ENCODE results near the gene SKAP1. TPM values are rescaled to one million over a fixed set of nuclear protein-coding genes. Genes with fewer than 3 reads are reported as not detected.

The SKAP1 gene
- polyA plus RNA-seq (2012; rRNA removed): not detected in 2 replicates
- not detected in 2 replicates for polyA plus RNA-seq (2012; cell fraction: cytosol; rRNA removed)
- polyA plus RNA-seq (2012; cell fraction: nucleus; rRNA removed): not detected in 2 replicates

DNA sequence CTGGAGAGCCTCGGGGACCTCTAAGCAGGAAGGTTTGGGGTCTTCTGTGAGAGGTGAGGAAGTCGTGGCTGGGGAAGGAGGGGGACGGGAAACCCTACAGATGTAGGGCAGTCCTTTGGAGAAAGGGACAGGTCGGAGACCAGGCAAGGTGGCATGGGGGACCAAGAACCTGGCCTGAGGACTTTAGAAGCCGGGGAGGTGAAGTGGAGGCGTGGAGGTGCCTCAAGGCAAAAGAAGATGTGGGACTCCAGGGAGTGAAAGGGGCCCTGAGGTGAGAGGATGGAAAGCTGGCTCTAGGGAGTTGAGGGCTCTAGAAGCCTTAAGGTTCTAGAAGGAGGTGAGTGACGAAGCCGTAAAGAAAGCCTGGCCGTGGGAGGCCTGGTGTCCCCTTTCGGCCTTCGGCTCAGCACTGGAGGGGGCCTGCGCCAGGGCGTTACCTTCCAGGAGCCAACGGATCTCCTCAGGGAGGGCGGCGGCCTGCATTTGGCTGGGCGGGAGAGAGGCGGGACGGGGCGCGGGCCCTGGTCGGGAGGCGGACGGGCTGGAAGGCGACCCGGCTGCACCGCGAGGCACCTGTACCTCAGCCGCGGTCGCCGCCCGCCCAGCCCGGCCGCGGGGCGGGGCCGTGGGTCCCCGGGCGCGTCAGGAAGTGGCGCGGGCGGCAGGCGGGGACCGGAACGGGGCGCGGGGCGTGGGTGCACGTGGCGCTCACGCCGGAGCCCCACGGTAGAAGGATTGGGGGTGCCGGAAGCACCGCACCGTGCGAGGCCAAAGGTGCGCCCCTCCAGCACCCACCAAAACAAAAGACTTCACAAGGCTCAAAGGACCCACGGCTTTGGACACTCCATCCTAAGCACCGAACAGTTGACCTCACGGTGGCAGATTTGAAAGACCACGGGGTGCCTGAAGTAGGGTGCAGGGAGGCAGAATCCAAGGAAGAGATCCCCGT is at the start of gene SKAP1:
Gene SKAP1 (minus strand): TSS at position 577 of the 949 bp plus-strand sequence.
- WGBS (ENCODE audit: low lambda C conversion rate): 40% methylated on average over 52 of the region's 65 CpGs

More for the DNA sequence above, at the start of gene SKAP1:
- H3K9me3 ChIP-seq: no peaks in the 10 kb centered on the region
- no peaks in the 10 kb centered on the region for H3K4me1 ChIP-seq (ENCODE audit: control insufficient read depth in 1 of 2, insufficient read depth in 2 of 2, low read depth in 1 of 2, low read length in 1 of 2)
- H3K27ac ChIP-seq (ENCODE audit: low read depth in 2 of 2, low read length in 1 of 2): no peak within 1 kb of the TSS
- no peaks in the 10 kb centered on the region for H3K79me2 ChIP-seq (ENCODE audit: insufficient read depth)
- H3K27me3 ChIP-seq (ENCODE audit: insufficient read depth): peaks cover 74% of the 10 kb centered on the region
- H3K9ac ChIP-seq: no peak within 1 kb of the TSS
- no peak within 1 kb of the TSS for H3K4me2 ChIP-seq
- POLR2A ChIA-PET: no interaction called here
- no peaks in the 10 kb centered on the region for H3K9me2 ChIP-seq
- peak; percentile 29 for DNase-seq
- CTCF ChIA-PET: no interaction called here
- no peaks in the 10 kb centered on the region for H3K36me3 ChIP-seq (replicated peaks in 1 of 2; ENCODE audit: control insufficient read depth in 1 of 2, insufficient read depth in 2 of 2, low read length in 1 of 2)
- no peak within 1 kb of the TSS for H3K4me3 ChIP-seq (ENCODE audit: low read depth in 2 of 2, low read length in 1 of 2)
- no peaks in the 10 kb centered on the region for H4K20me1 ChIP-seq (ENCODE audit: insufficient read depth)
- TF ChIP-seq, protein P1, sequence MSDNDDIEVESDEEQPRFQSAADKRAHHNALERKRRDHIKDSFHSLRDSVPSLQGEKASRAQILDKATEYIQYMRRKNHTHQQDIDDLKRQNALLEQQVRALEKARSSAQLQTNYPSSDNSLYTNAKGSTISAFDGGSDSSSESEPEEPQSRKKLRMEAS (IDR thresholded peaks at IDR 0.05; ENCODE audit: low read depth): no peak
- TF ChIP-seq POLR2AphosphoS5 (IDR thresholded peaks at IDR 0.05; ENCODE audit: low read depth, low read length): no peak
- TF ChIP-seq, protein P2, sequence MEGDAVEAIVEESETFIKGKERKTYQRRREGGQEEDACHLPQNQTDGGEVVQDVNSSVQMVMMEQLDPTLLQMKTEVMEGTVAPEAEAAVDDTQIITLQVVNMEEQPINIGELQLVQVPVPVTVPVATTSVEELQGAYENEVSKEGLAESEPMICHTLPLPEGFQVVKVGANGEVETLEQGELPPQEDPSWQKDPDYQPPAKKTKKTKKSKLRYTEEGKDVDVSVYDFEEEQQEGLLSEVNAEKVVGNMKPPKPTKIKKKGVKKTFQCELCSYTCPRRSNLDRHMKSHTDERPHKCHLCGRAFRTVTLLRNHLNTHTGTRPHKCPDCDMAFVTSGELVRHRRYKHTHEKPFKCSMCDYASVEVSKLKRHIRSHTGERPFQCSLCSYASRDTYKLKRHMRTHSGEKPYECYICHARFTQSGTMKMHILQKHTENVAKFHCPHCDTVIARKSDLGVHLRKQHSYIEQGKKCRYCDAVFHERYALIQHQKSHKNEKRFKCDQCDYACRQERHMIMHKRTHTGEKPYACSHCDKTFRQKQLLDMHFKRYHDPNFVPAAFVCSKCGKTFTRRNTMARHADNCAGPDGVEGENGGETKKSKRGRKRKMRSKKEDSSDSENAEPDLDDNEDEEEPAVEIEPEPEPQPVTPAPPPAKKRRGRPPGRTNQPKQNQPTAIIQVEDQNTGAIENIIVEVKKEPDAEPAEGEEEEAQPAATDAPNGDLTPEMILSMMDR (IDR thresholded peaks at IDR 0.05): no peak
- no peak for TF ChIP-seq NRF1 (IDR thresholded peaks at IDR 0.05; ENCODE audit: low read depth, low read length)
- no peak for TF ChIP-seq YY1 (IDR thresholded peaks at IDR 0.05; ENCODE audit: low read depth)
- no peak for TF ChIP-seq TCF12 (IDR thresholded peaks at IDR 0.05)
- TF ChIP-seq, protein P3, sequence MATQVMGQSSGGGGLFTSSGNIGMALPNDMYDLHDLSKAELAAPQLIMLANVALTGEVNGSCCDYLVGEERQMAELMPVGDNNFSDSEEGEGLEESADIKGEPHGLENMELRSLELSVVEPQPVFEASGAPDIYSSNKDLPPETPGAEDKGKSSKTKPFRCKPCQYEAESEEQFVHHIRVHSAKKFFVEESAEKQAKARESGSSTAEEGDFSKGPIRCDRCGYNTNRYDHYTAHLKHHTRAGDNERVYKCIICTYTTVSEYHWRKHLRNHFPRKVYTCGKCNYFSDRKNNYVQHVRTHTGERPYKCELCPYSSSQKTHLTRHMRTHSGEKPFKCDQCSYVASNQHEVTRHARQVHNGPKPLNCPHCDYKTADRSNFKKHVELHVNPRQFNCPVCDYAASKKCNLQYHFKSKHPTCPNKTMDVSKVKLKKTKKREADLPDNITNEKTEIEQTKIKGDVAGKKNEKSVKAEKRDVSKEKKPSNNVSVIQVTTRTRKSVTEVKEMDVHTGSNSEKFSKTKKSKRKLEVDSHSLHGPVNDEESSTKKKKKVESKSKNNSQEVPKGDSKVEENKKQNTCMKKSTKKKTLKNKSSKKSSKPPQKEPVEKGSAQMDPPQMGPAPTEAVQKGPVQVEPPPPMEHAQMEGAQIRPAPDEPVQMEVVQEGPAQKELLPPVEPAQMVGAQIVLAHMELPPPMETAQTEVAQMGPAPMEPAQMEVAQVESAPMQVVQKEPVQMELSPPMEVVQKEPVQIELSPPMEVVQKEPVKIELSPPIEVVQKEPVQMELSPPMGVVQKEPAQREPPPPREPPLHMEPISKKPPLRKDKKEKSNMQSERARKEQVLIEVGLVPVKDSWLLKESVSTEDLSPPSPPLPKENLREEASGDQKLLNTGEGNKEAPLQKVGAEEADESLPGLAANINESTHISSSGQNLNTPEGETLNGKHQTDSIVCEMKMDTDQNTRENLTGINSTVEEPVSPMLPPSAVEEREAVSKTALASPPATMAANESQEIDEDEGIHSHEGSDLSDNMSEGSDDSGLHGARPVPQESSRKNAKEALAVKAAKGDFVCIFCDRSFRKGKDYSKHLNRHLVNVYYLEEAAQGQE (IDR thresholded peaks at IDR 0.05; ENCODE audit: low read depth, low read length): no peak
- no peak for TF ChIP-seq FOXJ3 (CRISPR knock-in tag; IDR thresholded peaks at IDR 0.05)
- TF ChIP-seq GATA2 (CRISPR knock-in tag; IDR thresholded peaks at IDR 0.05): no peak
- TF ChIP-seq SIN3A (IDR thresholded peaks at IDR 0.05; ENCODE audit: borderline replicate concordance, low read depth, low read length): no peak
- TF ChIP-seq NFIC (IDR thresholded peaks at IDR 0.05; ENCODE audit: borderline replicate concordance): no peak
- TF ChIP-seq EP300 (IDR thresholded peaks at IDR 0.05; ENCODE audit: borderline replicate concordance in 1 of 2, low read depth in 1 of 2, low read length in 1 of 2): no peak
- TF ChIP-seq ELF1 (IDR thresholded peaks at IDR 0.05): no peak
- TF ChIP-seq, protein P4, sequence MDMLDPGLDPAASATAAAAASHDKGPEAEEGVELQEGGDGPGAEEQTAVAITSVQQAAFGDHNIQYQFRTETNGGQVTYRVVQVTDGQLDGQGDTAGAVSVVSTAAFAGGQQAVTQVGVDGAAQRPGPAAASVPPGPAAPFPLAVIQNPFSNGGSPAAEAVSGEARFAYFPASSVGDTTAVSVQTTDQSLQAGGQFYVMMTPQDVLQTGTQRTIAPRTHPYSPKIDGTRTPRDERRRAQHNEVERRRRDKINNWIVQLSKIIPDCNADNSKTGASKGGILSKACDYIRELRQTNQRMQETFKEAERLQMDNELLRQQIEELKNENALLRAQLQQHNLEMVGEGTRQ (IDR thresholded peaks at IDR 0.05; ENCODE audit: borderline replicate concordance, low read depth, low read length): no peak
- TF ChIP-seq MXI1 (IDR thresholded peaks at IDR 0.05; ENCODE audit: low read depth, low read length): no peak
- TF ChIP-seq FOSL2 (IDR thresholded peaks at IDR 0.05; ENCODE audit: borderline replicate concordance, low read depth): no peak
- H2AFZ ChIP-seq (ENCODE audit: low read depth): no peak within 1 kb of the TSS
- no peaks in the 10 kb centered on the region for H3F3A ChIP-seq (replicated peaks; ENCODE audit: insufficient read depth)

Data from SK-N-SH (cell line).